IgD-negative memory B cell (primary cell): ENCODE data around the gene TMPRSS11A. TPM values are rescaled to one million over a fixed set of nuclear protein-coding genes. Genes with fewer than 3 reads are reported as not detected.

Experiments
- H3K27ac Mint-ChIP-seq, 3 donors: one replicate each; pipeline ENCODE4 v1.8.0; 2020 to 2022; ENCODE audit warnings: mild to moderate bottlenecking in 3 of 3, mixed read lengths in 3 of 3, moderate library complexity in 1 of 3
- H3K27me3 Mint-ChIP-seq: one replicate; pipeline ENCODE4 v1.8.0; 2021; ENCODE audit warnings: mixed read lengths
- H3K36me3 Mint-ChIP-seq: one replicate; pipeline ENCODE4 v1.8.0; 2020; ENCODE audit warnings: mild to moderate bottlenecking, mixed read lengths
- H3K4me1 Mint-ChIP-seq, 3 donors: one replicate each; pipeline ENCODE4 v1.8.0; 2020 to 2022; ENCODE audit warnings: mixed read lengths in 3 of 3, mild to moderate bottlenecking in 1 of 3
- H3K4me3 Mint-ChIP-seq, 4 donors: one replicate each; pipeline ENCODE4 v1.8.0; 2020 to 2022; ENCODE audit warnings: mild to moderate bottlenecking in 4 of 4, mixed read lengths in 4 of 4, moderate library complexity in 3 of 4
- H3K9me3 Mint-ChIP-seq, 3 donors: one replicate each; pipeline ENCODE4 v1.8.0; 2020 to 2021; ENCODE audit warnings: mixed read lengths in 3 of 3, mild to moderate bottlenecking in 1 of 3
- polyA plus RNA-seq: library from polyadenylated mRNA; unstranded; fragments of 300-500 nt; fragmentation: Illumina TruSeq; gene quantifications from one replicate; pipeline ENCODE4 v1.2.3, GENCODE V29; 2021

The TMPRSS11A gene
- polyA plus RNA-seq, 1 donor from 2014 or later, result not detected

DNA sequence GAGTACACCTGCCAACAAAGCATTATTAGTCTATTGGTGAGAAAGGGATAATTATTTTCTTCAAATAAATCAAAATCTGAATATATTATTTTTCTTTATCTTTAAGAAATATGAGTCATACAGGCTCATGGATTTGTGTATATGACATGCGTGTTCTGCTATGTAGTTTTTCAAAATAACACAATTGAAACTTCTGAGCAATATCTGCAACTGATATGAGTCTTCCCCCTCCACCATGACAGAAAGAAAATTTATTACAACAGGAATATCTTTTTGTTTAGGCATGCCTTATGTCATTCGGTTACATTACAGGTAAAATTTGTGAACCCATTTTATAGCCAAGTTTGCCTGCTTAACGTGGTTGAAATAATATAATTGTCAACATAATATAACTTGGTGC, 32.0 kb downstream of the TMPRSS11A start:
- Mint-ChIP-seq H3K4me3 (no peak overlapping the region), H3K27me3 (peaks cover 4% of the 10 kb centered on the region), H3K9me3 (no peaks in the 10 kb centered on the region), H3K36me3 (no peaks in the 10 kb centered on the region), H3K27ac (no peak overlapping the region), H3K4me1 (no peaks in the 10 kb centered on the region)

DNA sequence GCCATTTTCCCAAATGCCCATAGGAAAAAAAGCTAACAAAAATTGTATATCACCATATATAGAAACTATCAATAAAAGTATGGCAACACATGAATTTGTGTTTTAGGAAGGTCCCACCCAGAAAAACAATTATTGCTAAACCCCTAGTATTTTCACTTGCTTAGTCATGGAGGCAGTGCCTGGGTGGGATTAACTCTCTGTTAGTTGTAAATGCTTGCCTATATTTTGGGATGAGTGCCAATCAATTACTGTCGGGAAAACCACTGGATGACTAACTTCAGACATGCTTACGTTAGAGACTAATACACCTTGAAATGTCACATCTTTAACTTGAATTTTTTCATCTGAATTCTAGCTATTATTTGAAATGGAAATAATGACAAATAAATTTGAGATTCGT, 33.9 kb downstream of the TMPRSS11A start:
- Mint-ChIP-seq H3K4me3 (no peak overlapping the region), H3K9me3 (peaks cover 0 to 2% (median 0%) of the 10 kb centered on the region in 3 donors), H3K4me1 (no peaks in the 10 kb centered on the region), H3K36me3 (no peaks in the 10 kb centered on the region), H3K27me3 (peaks cover 4% of the 10 kb centered on the region), H3K27ac (no peak overlapping the region)

DNA sequence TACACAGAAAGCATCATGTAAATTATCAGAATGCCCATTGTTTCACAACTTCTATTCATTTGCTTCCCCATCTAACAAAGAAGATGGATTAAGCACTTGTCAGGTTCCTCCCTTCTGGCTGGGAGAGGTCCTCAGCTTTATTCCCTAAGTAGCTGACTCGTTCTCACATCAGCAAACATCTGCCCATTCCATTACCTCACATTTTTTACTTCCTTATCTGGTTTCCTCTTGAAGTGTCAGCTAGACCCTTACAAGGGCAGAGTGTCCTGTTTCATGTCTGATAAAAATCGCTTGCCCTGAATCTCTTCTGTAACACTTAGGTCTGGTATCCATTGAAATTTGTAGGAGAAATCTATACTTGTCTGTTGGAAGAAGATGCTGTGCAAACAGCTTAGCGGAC, 34.7 kb downstream of the TMPRSS11A start:
- Mint-ChIP-seq H3K27me3 (peaks cover 4% of the 10 kb centered on the region), H3K9me3 (peaks cover 0 to 7% (median 4%) of the 10 kb centered on the region in 3 donors), H3K27ac (no peak overlapping the region), H3K36me3 (peaks cover 3% of the 10 kb centered on the region), H3K4me3 (no peak overlapping the region), H3K4me1 (no peaks in the 10 kb centered on the region)

DNA sequence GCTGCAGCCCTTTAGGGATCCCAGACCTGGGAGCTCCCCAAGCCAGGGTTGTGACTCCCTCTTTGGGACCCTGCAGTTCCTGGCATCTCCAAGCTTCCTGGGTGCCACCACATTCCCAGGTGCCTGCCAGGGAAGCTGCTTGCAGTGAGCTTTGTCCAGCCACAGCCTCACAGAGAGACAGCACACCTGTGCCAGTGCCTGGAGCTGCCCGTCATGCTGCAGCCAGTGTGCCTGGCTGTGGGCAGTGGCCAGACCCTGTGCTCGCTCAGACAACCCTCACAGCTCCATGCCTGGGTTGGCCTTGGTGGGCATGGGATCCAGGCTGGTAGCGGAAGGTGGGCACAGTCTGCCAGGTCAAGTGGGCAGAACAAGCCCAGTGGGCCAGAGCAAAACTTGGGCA, 36.0 kb downstream of the TMPRSS11A start:
- no peak overlapping the region for H3K4me3 Mint-ChIP-seq
- peaks cover 3% of the 10 kb centered on the region for H3K36me3 Mint-ChIP-seq
- H3K27ac Mint-ChIP-seq, result no peak overlapping the region
- H3K9me3 Mint-ChIP-seq, result peaks cover 0 to 7% (median 4%) of the 10 kb centered on the region in 3 donors
- H3K4me1 Mint-ChIP-seq, result no peaks in the 10 kb centered on the region
- peaks cover 4% of the 10 kb centered on the region for H3K27me3 Mint-ChIP-seq

DNA sequence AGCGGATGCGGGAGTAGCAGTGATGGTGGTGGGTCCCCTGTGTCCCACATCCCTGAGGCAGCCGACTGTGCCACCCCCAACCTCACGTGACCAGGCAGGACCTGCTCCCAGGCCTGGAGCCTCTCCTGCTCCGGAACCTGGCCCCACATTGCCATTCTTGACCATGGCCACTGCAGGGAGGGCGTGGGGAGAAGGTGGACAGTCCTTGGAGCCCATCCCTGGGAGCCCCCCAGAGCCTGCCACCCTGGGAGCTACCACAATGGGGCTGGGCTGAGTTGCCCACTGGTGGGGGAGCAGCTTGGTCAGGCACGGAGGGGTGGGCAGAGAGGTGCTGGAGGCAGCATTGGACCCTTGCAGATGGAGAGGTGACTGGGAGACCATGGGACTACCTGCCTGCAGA, 36.8 kb downstream of the TMPRSS11A start:
- Mint-ChIP-seq H3K27me3 (peaks cover 2% of the 10 kb centered on the region), H3K9me3 (peaks cover 0 to 7% (median 4%) of the 10 kb centered on the region in 3 donors), H3K4me1 (no peaks in the 10 kb centered on the region), H3K4me3 (no peak overlapping the region), H3K36me3 (peaks cover 3% of the 10 kb centered on the region), H3K27ac (no peak overlapping the region)

DNA sequence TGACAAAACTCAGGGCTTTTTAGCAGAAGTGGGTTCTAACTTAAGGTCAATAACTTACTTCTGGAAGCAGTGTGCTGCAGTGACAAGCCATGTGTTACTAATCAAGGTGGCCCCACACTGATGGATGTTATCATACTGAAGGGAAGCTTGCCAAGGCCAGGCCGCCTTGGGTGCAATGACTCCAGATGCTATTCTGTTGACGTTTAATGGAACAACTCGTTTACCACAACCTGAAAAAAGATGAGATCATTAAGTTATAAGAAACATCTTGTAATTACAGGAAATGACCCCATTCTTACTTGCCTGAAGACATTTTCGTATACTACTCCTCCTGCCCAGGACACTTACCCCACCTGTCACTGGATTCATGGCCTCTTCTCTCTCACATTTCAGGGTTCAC, 40.6 kb downstream of the TMPRSS11A start:
- Mint-ChIP-seq H3K27ac (no peak overlapping the region), H3K4me3 (no peak overlapping the region), H3K4me1 (no peaks in the 10 kb centered on the region), H3K9me3 (peaks cover 0 to 7% (median 4%) of the 10 kb centered on the region in 3 donors), H3K27me3 (no peaks in the 10 kb centered on the region), H3K36me3 (peaks cover 3% of the 10 kb centered on the region)

DNA sequence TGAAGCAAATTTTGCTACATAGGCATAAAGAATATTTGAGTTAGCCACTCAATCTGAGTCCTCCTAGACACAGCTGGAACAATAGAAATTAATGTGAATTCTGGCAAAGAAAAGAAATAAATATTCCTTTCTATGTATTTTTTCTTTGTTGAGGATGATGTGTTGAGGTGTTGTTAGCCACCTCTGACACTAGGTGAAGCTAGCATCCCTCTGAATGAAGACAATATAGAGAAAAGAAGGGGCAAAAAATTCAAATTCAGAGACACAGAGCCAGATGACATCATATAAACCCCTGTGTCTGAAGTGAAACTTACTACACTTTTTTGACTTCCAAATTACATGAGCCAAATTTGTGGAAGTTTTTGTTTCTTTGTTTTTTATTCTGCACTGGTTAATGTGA, 44.9 kb downstream of the TMPRSS11A start:
- H3K4me1 Mint-ChIP-seq, result no peaks in the 10 kb centered on the region
- no peak overlapping the region for H3K27ac Mint-ChIP-seq
- no peak overlapping the region for H3K4me3 Mint-ChIP-seq
- H3K27me3 Mint-ChIP-seq, result no peaks in the 10 kb centered on the region
- no peaks in the 10 kb centered on the region for H3K9me3 Mint-ChIP-seq
- H3K36me3 Mint-ChIP-seq, result no peaks in the 10 kb centered on the region

DNA sequence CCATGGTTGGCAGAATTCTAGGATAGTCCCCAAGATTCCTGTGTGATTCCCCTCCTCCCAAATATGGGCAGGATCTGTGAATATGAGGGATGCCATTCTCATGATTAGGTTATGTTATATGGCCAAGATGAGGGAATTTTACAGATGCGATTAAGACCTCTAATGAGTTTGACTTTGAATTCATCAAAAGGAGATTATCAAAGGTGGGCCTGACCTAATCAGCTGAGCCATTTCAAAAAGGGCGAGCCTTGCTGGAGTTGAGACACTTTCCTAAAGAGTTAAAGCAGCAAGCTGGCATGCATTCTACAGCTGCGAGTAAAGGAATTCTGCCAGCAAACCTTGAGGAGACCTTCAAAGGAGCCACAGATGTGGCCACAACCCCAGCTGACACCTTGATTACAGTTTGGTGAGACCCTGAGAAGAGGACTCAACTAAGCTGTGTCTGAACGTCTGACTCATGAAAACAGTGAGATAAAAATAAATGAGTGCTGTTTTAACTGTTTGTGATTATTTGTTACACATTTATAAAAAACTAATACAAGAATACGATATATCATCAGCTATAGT, 47.8 kb downstream of the TMPRSS11A start:
- H3K9me3 Mint-ChIP-seq, result no peaks in the 10 kb centered on the region
- H3K27ac Mint-ChIP-seq, result no peak overlapping the region
- H3K27me3 Mint-ChIP-seq, result peaks cover 5% of the 10 kb centered on the region
- no peak overlapping the region for H3K4me3 Mint-ChIP-seq
- H3K4me1 Mint-ChIP-seq, result no peaks in the 10 kb centered on the region
- no peaks in the 10 kb centered on the region for H3K36me3 Mint-ChIP-seq

DNA sequence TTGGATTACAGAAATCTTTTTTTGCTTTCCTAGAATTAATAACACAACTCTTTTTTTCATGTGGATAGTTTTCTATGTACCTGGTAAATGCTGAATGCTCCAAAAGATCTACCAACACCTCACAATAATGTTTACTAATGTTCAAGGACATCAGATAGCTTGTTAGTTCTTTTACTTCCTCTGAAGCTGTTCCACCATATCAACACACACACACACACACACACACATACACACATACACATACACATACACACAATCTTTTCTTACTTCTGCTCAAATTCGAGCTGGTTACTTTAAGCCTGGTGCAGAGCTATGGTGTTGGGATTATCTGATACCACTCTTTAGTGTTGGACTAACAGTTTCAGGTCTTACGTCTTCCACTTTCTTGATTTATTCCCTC, 51.2 kb downstream of the TMPRSS11A start:
- no peak overlapping the region for H3K4me3 Mint-ChIP-seq
- no peaks in the 10 kb centered on the region for H3K36me3 Mint-ChIP-seq

DNA sequence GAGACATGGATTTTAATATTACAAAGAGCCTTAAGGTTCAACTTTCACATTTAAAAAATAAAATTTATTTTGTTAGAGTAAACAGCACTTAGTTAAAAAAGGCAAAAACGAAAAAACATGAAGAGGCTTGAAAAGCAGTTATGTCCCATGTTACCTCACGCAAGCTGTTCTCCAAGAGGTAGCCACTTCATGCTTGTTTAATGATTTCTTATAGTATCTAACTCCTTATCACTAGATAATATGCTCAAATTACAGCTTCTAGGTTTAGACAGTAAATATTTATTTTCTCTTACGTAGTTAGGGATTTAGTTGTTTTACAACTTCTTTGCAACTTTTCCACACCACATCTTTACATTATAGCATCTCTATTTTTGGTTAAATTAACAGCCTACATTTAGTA, 51.7 kb downstream of the TMPRSS11A start:
- H3K9me3 Mint-ChIP-seq, result no peaks in the 10 kb centered on the region
- no peaks in the 10 kb centered on the region for H3K36me3 Mint-ChIP-seq
- no peak overlapping the region for H3K4me3 Mint-ChIP-seq
- H3K27ac Mint-ChIP-seq, result no peak overlapping the region
- no peaks in the 10 kb centered on the region for H3K4me1 Mint-ChIP-seq
- peaks cover 5% of the 10 kb centered on the region for H3K27me3 Mint-ChIP-seq

More for the DNA sequence above, 51.2 kb downstream of the TMPRSS11A start:
- Mint-ChIP-seq H3K9me3 (no peaks in the 10 kb centered on the region), H3K27ac (no peak overlapping the region), H3K27me3 (peaks cover 5% of the 10 kb centered on the region), H3K4me1 (no peaks in the 10 kb centered on the region)

DNA sequence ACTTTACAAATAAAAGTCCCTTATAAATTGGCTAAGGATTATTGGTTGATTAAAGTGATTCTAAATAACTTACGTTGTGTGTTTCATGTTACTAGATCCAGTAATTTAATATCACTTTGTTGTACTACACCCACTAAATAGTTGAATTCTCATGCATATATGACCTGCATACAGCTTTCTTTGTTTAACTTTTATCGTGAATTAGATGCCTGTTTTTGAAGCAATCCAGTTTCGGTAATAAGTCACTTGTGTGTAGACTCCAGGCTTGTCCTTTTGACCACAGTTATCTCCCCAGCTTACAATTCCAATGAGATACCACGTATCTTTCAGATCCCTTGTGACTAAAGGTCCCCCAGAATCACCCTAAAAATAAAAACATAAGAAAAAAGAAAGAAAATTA, 52.2 kb downstream of the TMPRSS11A start:
- H3K4me3 Mint-ChIP-seq, result no peak overlapping the region
- H3K4me1 Mint-ChIP-seq, result no peaks in the 10 kb centered on the region
- no peak overlapping the region for H3K27ac Mint-ChIP-seq
- H3K9me3 Mint-ChIP-seq, result peaks cover 0 to 1% (median 0%) of the 10 kb centered on the region in 3 donors
- peaks cover 5% of the 10 kb centered on the region for H3K27me3 Mint-ChIP-seq
- no peaks in the 10 kb centered on the region for H3K36me3 Mint-ChIP-seq

DNA sequence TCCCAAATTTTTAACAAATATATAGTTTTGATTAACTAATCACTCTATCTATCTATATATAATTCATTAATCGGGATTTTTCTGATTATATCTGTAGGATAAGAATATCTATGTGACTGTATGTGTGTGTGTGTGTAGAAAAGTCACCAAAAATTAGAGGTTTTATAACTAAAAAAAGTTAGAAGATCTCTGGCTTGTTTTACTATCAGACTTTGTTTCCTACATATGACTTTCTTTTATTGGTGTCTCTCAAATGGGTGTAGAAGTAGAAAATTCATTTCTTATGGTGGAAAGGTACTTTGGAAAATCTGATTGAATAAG, 52.7 kb downstream of the TMPRSS11A start:
- Mint-ChIP-seq H3K27ac (no peak overlapping the region), H3K4me3 (no peak overlapping the region), H3K4me1 (no peaks in the 10 kb centered on the region), H3K27me3 (peaks cover 5% of the 10 kb centered on the region), H3K9me3 (peaks cover 0 to 7% (median 0%) of the 10 kb centered on the region in 3 donors), H3K36me3 (no peaks in the 10 kb centered on the region)

DNA sequence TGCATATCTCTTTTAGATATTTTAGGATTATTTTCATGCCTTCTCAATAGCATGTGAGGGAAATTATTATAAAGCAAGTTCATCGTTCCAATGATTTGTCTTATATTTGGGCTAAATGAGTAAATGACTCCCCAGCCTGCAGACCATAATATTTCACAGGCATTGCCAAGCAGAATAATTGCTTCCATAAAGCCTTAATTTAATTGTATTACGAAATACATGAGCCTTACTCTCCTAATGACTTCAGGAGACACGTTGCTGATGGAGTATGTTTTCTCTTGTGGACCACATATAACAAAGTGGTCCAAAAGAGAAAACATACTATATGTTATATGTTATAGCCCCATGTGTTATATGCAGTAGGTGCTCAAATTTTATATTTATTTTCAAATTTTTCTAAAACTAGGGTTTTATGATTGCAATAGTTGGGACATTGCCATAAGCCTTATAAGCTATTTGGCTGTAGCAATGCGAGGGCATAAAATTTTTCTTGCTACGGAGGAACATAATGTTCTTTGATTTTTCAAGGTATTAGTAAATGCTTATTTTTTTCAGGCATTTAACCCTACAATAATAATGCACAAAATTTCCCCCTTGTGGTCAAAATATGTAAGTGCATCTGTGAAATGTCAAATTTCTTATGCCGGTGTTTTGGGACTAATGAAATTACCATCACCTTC, 53.2 kb downstream of the TMPRSS11A start:
- peaks cover 0 to 11% (median 0%) of the 10 kb centered on the region in 3 donors for H3K9me3 Mint-ChIP-seq
- H3K27me3 Mint-ChIP-seq, result peaks cover 8% of the 10 kb centered on the region
- H3K36me3 Mint-ChIP-seq, result no peaks in the 10 kb centered on the region
- no peak overlapping the region for H3K27ac Mint-ChIP-seq
- no peak overlapping the region for H3K4me3 Mint-ChIP-seq
- no peaks in the 10 kb centered on the region for H3K4me1 Mint-ChIP-seq

DNA sequence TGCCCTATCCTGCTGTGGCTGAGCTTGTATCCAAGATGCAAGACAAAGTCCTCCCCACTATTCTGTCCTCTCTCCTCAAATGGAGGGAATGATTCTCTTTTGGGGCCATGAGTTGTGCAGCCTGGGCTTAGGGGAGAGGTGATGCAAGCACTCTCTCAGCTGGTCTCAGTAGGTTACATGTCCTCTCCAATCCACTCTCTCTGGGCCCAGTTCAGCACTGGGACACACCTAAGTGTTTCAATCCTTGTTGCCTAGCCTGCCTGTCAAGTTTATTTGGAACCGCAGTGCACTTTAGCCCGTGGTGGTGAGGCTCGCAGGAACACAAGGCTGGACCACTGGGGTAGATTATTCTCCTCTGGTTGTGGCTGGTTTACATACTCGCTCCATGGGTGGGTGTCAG, 55.6 kb downstream of the TMPRSS11A start:
- H3K36me3 Mint-ChIP-seq, result no peaks in the 10 kb centered on the region
- no peak overlapping the region for H3K27ac Mint-ChIP-seq
- no peak overlapping the region for H3K4me3 Mint-ChIP-seq
- peaks cover 0 to 11% (median 3%) of the 10 kb centered on the region in 3 donors for H3K9me3 Mint-ChIP-seq
- H3K27me3 Mint-ChIP-seq, result peaks cover 8% of the 10 kb centered on the region
- H3K4me1 Mint-ChIP-seq, result no peaks in the 10 kb centered on the region

DNA sequence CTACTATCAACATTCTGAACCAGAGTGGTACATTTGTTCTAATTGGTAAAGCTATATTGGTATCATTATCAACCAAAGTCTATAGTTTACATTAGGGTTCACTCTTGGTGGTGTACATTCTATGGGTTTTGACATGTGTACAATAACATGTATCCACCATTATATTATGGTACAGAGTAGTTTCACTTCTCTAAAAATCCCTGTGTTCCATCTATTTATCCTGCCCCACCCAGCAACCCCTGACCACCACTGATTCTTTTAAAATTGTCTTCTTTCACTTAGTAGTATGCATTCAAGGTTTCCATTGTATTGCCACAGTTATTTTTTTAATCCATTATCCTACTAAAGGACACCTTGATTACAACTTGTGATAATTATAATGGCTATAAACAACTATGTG, 64.2 kb downstream of the TMPRSS11A start:
- H3K27ac Mint-ChIP-seq, result no peak overlapping the region
- H3K4me3 Mint-ChIP-seq, result no peak overlapping the region
- peaks cover 0 to 2% (median 0%) of the 10 kb centered on the region in 3 donors for H3K4me1 Mint-ChIP-seq
- peaks cover 3% of the 10 kb centered on the region for H3K27me3 Mint-ChIP-seq
- peaks cover 0 to 6% (median 0%) of the 10 kb centered on the region in 3 donors for H3K9me3 Mint-ChIP-seq
- no peaks in the 10 kb centered on the region for H3K36me3 Mint-ChIP-seq

DNA sequence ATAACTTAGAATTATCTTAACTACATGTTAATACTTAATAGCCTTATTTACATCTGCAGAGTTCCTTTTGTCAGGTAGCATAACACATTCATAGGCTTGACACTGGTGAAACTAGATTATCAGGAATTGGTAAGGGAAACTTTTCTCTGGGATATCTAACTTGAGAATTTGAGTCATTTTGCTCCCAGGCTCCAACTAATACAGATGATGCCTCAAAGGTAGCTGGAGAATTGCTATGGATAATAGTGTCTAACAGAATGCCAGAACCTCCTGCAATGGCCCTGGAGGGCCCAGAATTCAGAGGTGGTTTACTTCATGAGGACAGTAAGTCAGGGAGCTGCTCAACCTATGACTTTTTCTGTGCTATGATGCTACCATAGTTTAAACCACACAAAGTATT, 65.6 kb downstream of the TMPRSS11A start:
- peaks cover 0 to 2% (median 0%) of the 10 kb centered on the region in 3 donors for H3K4me1 Mint-ChIP-seq
- peaks cover 0 to 4% (median 0%) of the 10 kb centered on the region in 3 donors for H3K9me3 Mint-ChIP-seq
- H3K27me3 Mint-ChIP-seq, result peaks cover 3% of the 10 kb centered on the region
- H3K36me3 Mint-ChIP-seq, result no peaks in the 10 kb centered on the region
- no peak overlapping the region for H3K27ac Mint-ChIP-seq
- H3K4me3 Mint-ChIP-seq, result no peak overlapping the region
